IMR-90 (cell line): ENCODE results near the gene PAFAH1B2.
"Not testable (repeated sequence)": the region's sequence is repeated elsewhere in the genome, so short reads cannot be mapped to it uniquely, and the experiment has no call there.

Source experiments
- BHLHE40 ChIP-seq: fragments of 150-350 bp; IDR thresholded peaks from 2 replicates; pipeline ENCODE4 v1.6.1; 2016; ENCODE audit warnings: mild to moderate bottlenecking, low read depth, low read length
- CEBPB ChIP-seq: IDR thresholded peaks from 2 replicates; pipeline ENCODE4 v1.6.1; 2012; ENCODE audit warnings: low read depth, low read length, improper control_type of control experiment
- CHD1 ChIP-seq: IDR thresholded peaks from 2 replicates; pipeline ENCODE4 v1.6.1; 2012; ENCODE audit warnings: low read depth, low read length, improper control_type of control experiment
- MAFK ChIP-seq: IDR thresholded peaks from 2 replicates; pipeline ENCODE4 v1.6.1; 2012; ENCODE audit warnings: low read depth, low read length, improper control_type of control experiment
- NFE2L2 ChIP-seq: fragments of 150-350 bp; IDR thresholded peaks from 2 replicates; pipeline ENCODE4 v1.6.1; 2016; ENCODE audit warnings: low read depth, mild to moderate bottlenecking, low read length
- POLR2A ChIP-seq: IDR thresholded peaks from 2 replicates; pipeline ENCODE4 v1.6.1; 2012; ENCODE audit warnings: mild to moderate bottlenecking, low read depth, low read length
- RAD21 ChIP-seq: IDR thresholded peaks from 2 replicates; pipeline ENCODE4 v1.6.1; 2012; ENCODE audit warnings: low read length, improper control_type of control experiment
- RFX5 ChIP-seq: IDR thresholded peaks from 2 replicates; pipeline ENCODE4 v1.8.0; 2012; ENCODE audit warnings: low read depth, mild to moderate bottlenecking, low read length, moderate library complexity
- TF ChIP-seq, protein P1 (sequence below): conservative IDR thresholded peaks from 2 replicates; pipeline ENCODE4 v1.5.1; 2012; ENCODE audit warnings: mild to moderate bottlenecking, low read depth, low read length, improper control_type of control experiment

DNA sequence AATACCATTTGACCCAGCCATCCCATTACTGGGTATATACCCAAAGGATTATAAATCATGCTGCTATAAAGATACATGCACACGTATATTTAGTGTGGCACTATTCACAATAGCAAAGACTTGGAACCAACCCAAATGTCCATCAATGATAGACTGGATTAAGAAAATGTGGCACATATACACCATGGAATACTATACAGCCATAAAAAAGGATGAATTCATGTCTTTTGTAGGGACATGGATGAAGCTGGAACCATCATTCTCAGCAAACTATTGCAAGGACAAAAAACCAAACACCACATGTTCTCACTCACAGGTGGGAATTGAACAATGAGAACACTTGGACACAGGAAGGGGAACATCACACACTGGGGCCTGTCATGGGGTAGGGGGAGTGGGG is 31.1 kb upstream of the PAFAH1B2 start:
- TF ChIP-seq RAD21, BHLHE40, MAFK, CHD1, RFX5, NFE2L2, CEBPB, POLR2A: not testable (repeated sequence)
- TF ChIP-seq, protein P1, sequence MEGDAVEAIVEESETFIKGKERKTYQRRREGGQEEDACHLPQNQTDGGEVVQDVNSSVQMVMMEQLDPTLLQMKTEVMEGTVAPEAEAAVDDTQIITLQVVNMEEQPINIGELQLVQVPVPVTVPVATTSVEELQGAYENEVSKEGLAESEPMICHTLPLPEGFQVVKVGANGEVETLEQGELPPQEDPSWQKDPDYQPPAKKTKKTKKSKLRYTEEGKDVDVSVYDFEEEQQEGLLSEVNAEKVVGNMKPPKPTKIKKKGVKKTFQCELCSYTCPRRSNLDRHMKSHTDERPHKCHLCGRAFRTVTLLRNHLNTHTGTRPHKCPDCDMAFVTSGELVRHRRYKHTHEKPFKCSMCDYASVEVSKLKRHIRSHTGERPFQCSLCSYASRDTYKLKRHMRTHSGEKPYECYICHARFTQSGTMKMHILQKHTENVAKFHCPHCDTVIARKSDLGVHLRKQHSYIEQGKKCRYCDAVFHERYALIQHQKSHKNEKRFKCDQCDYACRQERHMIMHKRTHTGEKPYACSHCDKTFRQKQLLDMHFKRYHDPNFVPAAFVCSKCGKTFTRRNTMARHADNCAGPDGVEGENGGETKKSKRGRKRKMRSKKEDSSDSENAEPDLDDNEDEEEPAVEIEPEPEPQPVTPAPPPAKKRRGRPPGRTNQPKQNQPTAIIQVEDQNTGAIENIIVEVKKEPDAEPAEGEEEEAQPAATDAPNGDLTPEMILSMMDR = not testable (repeated sequence)
